NCI-H1417 treated with DMSO at 0.1 percent for 48 hours (cell line): ENCODE measurements around the gene TTC9B.

ENCODE experiments used
- DNase-seq: peaks from one replicate; lab custom pipeline; 2025; lab: John Stamatoyannopoulos, UW

Gene TTC9B

GRCh38 chr19:40247735-40248262 lies 29.6 kb upstream of the TTC9B start:
- no peak for DNase-seq

- DNase-seq, result no peak
Observed at GRCh38 chr19:40247178-40247577, 29.0 kb upstream of the TTC9B start.

- no peak for DNase-seq
Observed at GRCh38 chr19:40246292-40247073, 28.3 kb upstream of the TTC9B start.

GRCh38 chr19:40245506-40246128 lies 27.4 kb upstream of the TTC9B start:
- no peak for DNase-seq

GRCh38 chr19:40244579-40245317 lies 26.6 kb upstream of the TTC9B start:
- DNase-seq, result no peak

GRCh38 chr19:40243181-40243580 lies 25.0 kb upstream of the TTC9B start:
- DNase-seq, result no peak

GRCh38 chr19:40242480-40242879 lies 24.3 kb upstream of the TTC9B start:
- no peak for DNase-seq

- no peak for DNase-seq
Observed at GRCh38 chr19:40241809-40242384, 23.7 kb upstream of the TTC9B start.

GRCh38 chr19:40241125-40241808 lies 23.1 kb upstream of the TTC9B start:
- no peak for DNase-seq

GRCh38 chr19:40240332-40240731 lies 22.1 kb upstream of the TTC9B start:
- DNase-seq, result no peak

GRCh38 chr19:40239415-40240226 lies 21.4 kb upstream of the TTC9B start:
- DNase-seq, result no peak

GRCh38 chr19:40238775-40239174 lies 20.6 kb upstream of the TTC9B start:
- DNase-seq, result no peak

GRCh38 chr19:40237791-40238190 lies 19.6 kb upstream of the TTC9B start:
- DNase-seq, result no peak

- DNase-seq, result no peak
Observed at GRCh38 chr19:40236366-40236765, 18.2 kb upstream of the TTC9B start.

GRCh38 chr19:40236026-40236355 lies 17.8 kb upstream of the TTC9B start:
- no peak for DNase-seq

GRCh38 chr19:40235238-40236025 lies 17.2 kb upstream of the TTC9B start:
- DNase-seq, result no peak

- DNase-seq, result no peak
Observed at GRCh38 chr19:40234429-40235237, 16.4 kb upstream of the TTC9B start.

- DNase-seq, result no peak
Observed at GRCh38 chr19:40233811-40234389, 15.7 kb upstream of the TTC9B start.
